K562 (cell line): ENCODE results near the gene MLF1. TPM values are rescaled to one million over a fixed set of nuclear protein-coding genes. Genes with fewer than 3 reads are reported as not detected.

Experiments
- ARHGAP35 ChIP-seq: fragments of 450-650 bp; IDR thresholded peaks from 2 replicates; pipeline ENCODE4 v1.6.1; 2018; ENCODE audit not compliant: partially characterized antibody
- BMI1 ChIP-seq: fragments of 150-350 bp; IDR thresholded peaks from 2 replicates; pipeline ENCODE4 v1.6.1; 2014; ENCODE audit warnings: low read length
- CBFA2T3 ChIP-seq: fragments of 450-650 bp; IDR thresholded peaks from 2 replicates; pipeline ENCODE4 v1.6.1; 2017
- CBX3 ChIP-seq, 2 experiments: IDR thresholded peaks; 1 replicate in 1 of 2; 2 replicates in 1 of 2; pipeline ENCODE4 v1.6.1; 2012; ENCODE audit warnings: inconsistent platforms in 2 of 2, low read length in 2 of 2, borderline replicate concordance in 1 of 2, control low read depth in 1 of 2
- CXXC5 ChIP-seq: fragments of 250-450 bp; sonication (Bioruptor Pico); IDR thresholded peaks from 2 replicates; pipeline ENCODE4 v1.8.0; 2022; ENCODE audit warnings: inconsistent platforms, mild to moderate bottlenecking, moderate library complexity
- EP300 ChIP-seq: IDR thresholded peaks from 2 replicates; pipeline ENCODE4 v1.6.1; 2012; ENCODE audit warnings: low read length, improper control_type of control experiment
- HLTF ChIP-seq: fragments of 450-650 bp; IDR thresholded peaks from 2 replicates; pipeline ENCODE4 v1.6.1; 2016
- ID3 ChIP-seq, 2 experiments: fragments of 250-450 bp in 1 of 2; fragments of 450-650 bp in 1 of 2; sonication (Bioruptor Pico) in 1 of 2; IDR thresholded peaks; 2 replicates each; pipeline versions ENCODE4 v1.6.1 to v1.8.0; 2016 to 2021; ENCODE audit warnings: mild to moderate bottlenecking in 2 of 2, moderate library complexity in 2 of 2, missing compliant biosample characterization in 1 of 2, missing genetic modification characterization in 1 of 2
- JUND ChIP-seq, 2 experiments: IDR thresholded peaks; 2 replicates in 1 of 2; 3 replicates in 1 of 2; pipeline ENCODE4 v1.6.1; 2011; ENCODE audit warnings: borderline replicate concordance in 2 of 2, low read depth in 2 of 2, low read length in 2 of 2, improper control_type of control experiment in 1 of 2, missing biosample characterization in 1 of 2, missing genetic modification characterization in 1 of 2, missing genetic modification reagents in 1 of 2
- KHSRP ChIP-seq: fragments of 450-650 bp; IDR thresholded peaks from 2 replicates; pipeline ENCODE4 v1.6.1; 2017
- LEF1 ChIP-seq: fragments of 450-650 bp; IDR thresholded peaks from 2 replicates; pipeline ENCODE4 v1.6.1; 2016; ENCODE audit warnings: mild to moderate bottlenecking
- MEIS2 ChIP-seq: fragments of 450-650 bp; IDR thresholded peaks from 2 replicates; pipeline ENCODE4 v1.6.1; 2014; ENCODE audit warnings: mild to moderate bottlenecking; ENCODE audit not compliant: partially characterized antibody
- NCOA1 ChIP-seq: fragments of 450-650 bp; IDR thresholded peaks from 2 replicates; pipeline ENCODE4 v1.6.1; 2016; ENCODE audit warnings: low read depth
- PATZ1 ChIP-seq: fragments of 250-450 bp; sonication (Bioruptor Pico); IDR thresholded peaks from 2 replicates; pipeline ENCODE4 v1.5.0; 2020; ENCODE audit warnings: mild to moderate bottlenecking, borderline replicate concordance
- PML ChIP-seq: IDR thresholded peaks from 2 replicates; pipeline ENCODE4 v1.6.1; 2012; ENCODE audit warnings: low read length, inconsistent platforms
- TRIM24 ChIP-seq, 2 experiments: fragments of 450-650 bp; IDR thresholded peaks; 2 replicates each; pipeline ENCODE4 v1.6.1; 2016
- ZFX ChIP-seq: sonication (generic); formaldehyde crosslinking; IDR thresholded peaks from 2 replicates; pipeline ENCODE4 v1.8.0; 2022; ENCODE audit warnings: mild to moderate bottlenecking, missing genetic modification reagents, moderate library complexity
- ZNF431 ChIP-seq: sonication (generic); formaldehyde crosslinking; IDR thresholded peaks from 2 replicates; pipeline ENCODE4 v1.8.0; 2022; ENCODE audit warnings: mild to moderate bottlenecking, missing genetic modification reagents
- ZNF778 ChIP-seq: fragments of 450-650 bp; formaldehyde crosslinking; IDR thresholded peaks from 2 replicates; pipeline ENCODE4 v1.4.0; 2020; ENCODE audit warnings: mild to moderate bottlenecking, moderate library complexity
- polyA plus RNA-seq, 8 experiments: library from polyadenylated mRNA; depleted of rRNA in 4 of 8; stranded (reverse) in 5 of 8; unstranded in 3 of 8; fragments of >200 nt; fragmentation: Nextera tagmentation in 2 of 8; fragmentation: Illumina TruSeq in 1 of 8; extraction: Ambion mirVana in 2 of 8; extraction: Trizol in 1 of 8; gene quantifications; 2 replicates each; pipeline versions ENCODE4 v1.2.1 to v1.2.3, GENCODE V29; 2011 to 2014; ENCODE audit warnings: inconsistent platforms in 1 of 8, missing spikeins in 1 of 8
- total RNA-seq, 7 experiments: library from RNA; depleted of rRNA in 6 of 7; stranded (reverse); fragments of >200 nt in 6 of 7; fragmentation: Illumina TruSeq in 2 of 7; extraction: Trizol in 2 of 7; gene quantifications; 2 replicates each; pipeline versions ENCODE4 v1.2.1 to v1.2.3, GENCODE V29; 2011 to 2021; ENCODE audit warnings: low replicate concordance in 1 of 7
- TF ChIP-seq, protein P1 (sequence below): fragments of 450-650 bp; IDR thresholded peaks from 2 replicates; pipeline ENCODE4 v1.6.1; 2016
- TF ChIP-seq, protein P2 (sequence below), 2 experiments: fragments of 450-650 bp; IDR thresholded peaks; 2 replicates each; pipeline ENCODE4 v1.6.1; 2016

MLF1 gene
- total and polyA plus RNA-seq, 9 of the 15 experiments (the other 6 are each of a cell fraction or from before 2014, with no cell fraction given) = 20.4 to 71.0 (median 27.1) TPM

- peak; percentile 80 for TF ChIP-seq CXXC5 (CRISPR knock-in tag)
- no peak for TF ChIP-seq ZNF778 (CRISPR knock-in tag)
- peak; percentile 83 for TF ChIP-seq CBFA2T3
- TF ChIP-seq ZNF431 (CRISPR knock-in tag) = peak; percentile 69; the same call in 1 of the 2 replicates
- TF ChIP-seq TRIM24 (IDR thresholded peaks at IDR 0.05) = peak; percentile 66 to 73
- TF ChIP-seq JUND (IDR thresholded peaks at IDR 0.05; ENCODE audit: borderline replicate concordance, low read depth, low read length) = peak; percentile 14; the same call in 1 of the 2 replicates
- 0 out of 3 replicates have a peak, but pooled peaks have one; percentile 8 for TF ChIP-seq JUND (tag; IDR thresholded peaks at IDR 0.05; ENCODE audit: borderline replicate concordance, low read depth, low read length)
- TF ChIP-seq BMI1 = no peak
- no peak for TF ChIP-seq PATZ1 (CRISPR knock-in tag)
- TF ChIP-seq, protein P1, sequence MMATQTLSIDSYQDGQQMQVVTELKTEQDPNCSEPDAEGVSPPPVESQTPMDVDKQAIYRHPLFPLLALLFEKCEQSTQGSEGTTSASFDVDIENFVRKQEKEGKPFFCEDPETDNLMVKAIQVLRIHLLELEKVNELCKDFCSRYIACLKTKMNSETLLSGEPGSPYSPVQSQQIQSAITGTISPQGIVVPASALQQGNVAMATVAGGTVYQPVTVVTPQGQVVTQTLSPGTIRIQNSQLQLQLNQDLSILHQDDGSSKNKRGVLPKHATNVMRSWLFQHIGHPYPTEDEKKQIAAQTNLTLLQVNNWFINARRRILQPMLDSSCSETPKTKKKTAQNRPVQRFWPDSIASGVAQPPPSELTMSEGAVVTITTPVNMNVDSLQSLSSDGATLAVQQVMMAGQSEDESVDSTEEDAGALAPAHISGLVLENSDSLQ = peak; percentile 91
- TF ChIP-seq CBX3 (IDR thresholded peaks at IDR 0.05; ENCODE audit: borderline replicate concordance in 1 of 2, low read length in 2 of 2) = peak in 1 of 2 experiments; percentile 48; a peak in 1 of 3 replicates
- TF ChIP-seq PML = peak; percentile 72; the same call in 1 of the 2 replicates
- TF ChIP-seq ID3 (CRISPR knock-in tag; IDR thresholded peaks at IDR 0.05) = no peak
- TF ChIP-seq ID3 (tag; IDR thresholded peaks at IDR 0.05) = no peak
- no peak for TF ChIP-seq ARHGAP35
- TF ChIP-seq, protein P2, sequence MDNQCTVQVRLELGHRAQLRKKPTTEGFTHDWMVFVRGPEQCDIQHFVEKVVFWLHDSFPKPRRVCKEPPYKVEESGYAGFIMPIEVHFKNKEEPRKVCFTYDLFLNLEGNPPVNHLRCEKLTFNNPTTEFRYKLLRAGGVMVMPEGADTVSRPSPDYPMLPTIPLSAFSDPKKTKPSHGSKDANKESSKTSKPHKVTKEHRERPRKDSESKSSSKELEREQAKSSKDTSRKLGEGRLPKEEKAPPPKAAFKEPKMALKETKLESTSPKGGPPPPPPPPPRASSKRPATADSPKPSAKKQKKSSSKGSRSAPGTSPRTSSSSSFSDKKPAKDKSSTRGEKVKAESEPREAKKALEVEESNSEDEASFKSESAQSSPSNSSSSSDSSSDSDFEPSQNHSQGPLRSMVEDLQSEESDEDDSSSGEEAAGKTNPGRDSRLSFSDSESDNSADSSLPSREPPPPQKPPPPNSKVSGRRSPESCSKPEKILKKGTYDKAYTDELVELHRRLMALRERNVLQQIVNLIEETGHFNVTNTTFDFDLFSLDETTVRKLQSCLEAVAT (IDR thresholded peaks at IDR 0.05) = no peak
- no peak for TF ChIP-seq HLTF
- peak; percentile 62; the same call in 1 of the 2 replicates for TF ChIP-seq LEF1
- TF ChIP-seq EP300 = no peak; the same call in 1 of the 2 replicates
- no peak for TF ChIP-seq KHSRP
- TF ChIP-seq ZFX = no peak
- peak; percentile 98 for TF ChIP-seq MEIS2
- TF ChIP-seq NCOA1 = 0 out of 2 replicates have a peak, but pooled peaks have one; percentile 30
Observed at GRCh38 chr3:158642005-158642404, 71.0 kb downstream of the MLF1 start (continued).
